ENCODE measurements around the gene YPEL3.

DNA sequence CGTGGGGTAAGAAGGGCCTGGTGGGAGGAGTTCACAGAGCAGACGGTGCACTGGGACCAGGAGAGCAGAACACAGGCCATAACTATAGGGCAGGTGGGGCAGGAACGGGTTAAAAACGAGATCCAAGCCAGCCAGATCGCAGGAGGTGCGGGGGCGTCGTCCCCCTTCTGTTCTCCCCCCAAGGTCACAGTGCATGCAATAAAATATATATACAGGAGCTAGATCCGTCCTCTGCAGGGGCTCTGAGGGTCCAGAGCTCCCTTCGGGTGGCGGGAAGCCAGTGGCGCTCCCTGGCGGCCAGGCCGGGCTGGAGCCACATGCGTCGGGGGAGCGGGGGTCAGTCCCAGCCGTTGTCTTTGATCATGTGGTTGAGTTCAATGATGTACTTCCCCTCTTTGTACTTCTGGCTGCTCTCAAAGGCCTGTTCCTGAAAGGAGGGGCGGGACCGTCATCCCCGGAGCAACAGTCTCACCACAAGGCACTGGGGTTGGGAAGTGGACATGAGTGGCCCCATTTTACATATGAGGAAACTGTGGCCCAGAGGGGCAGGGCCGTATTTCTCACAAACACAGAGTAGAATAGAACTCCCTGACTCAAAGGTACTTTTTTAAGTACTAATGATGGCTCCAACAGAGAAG lies 3.5 kb downstream of the YPEL3 start:
- TF ChIP-seq CTCF (IDR thresholded peaks at IDR 0.05) = peak; percentile 33 to 64
- no peak for TF ChIP-seq POLR2A (IDR thresholded peaks at IDR 0.05)
- no peak for TF ChIP-seq EP300 (IDR thresholded peaks at IDR 0.05)
- TF ChIP-seq POLR2AphosphoS5 (IDR thresholded peaks at IDR 0.05) = peak in 1 of 3 donors; percentile 45

Data from suprapubic skin (tissue), 4 donors.